HuH-7.5 (cell line): ENCODE measurements around the gene PTPRN2.
"Not testable (repeated sequence)": the region's sequence is repeated elsewhere in the genome, so short reads cannot be mapped to it uniquely, and the experiment has no call there.

Experiments
- DNase-seq: peaks from one replicate; pipeline ENCODE4 v3.0.0; 2011; ENCODE audit warnings: low spot score

PTPRN2 gene

GRCh38 chr7:158322616-158323530 is 264.8 kb downstream of the PTPRN2 start:
- DNase-seq: no peak

- DNase-seq: no peak
These were observed 265.5 kb downstream of the PTPRN2 start for GRCh38 chr7:158321936-158322615.

- DNase-seq: no peak
These were observed 266.4 kb downstream of the PTPRN2 start for GRCh38 chr7:158321056-158321700.

GRCh38 chr7:158320328-158320727 is 267.3 kb downstream of the PTPRN2 start:
- DNase-seq: no peak

GRCh38 chr7:158318511-158318913 is 269.1 kb downstream of the PTPRN2 start:
- DNase-seq: no peak

- no peak for DNase-seq
These were observed 270.1 kb downstream of the PTPRN2 start for GRCh38 chr7:158317238-158318205.

GRCh38 chr7:158316466-158317031 is 271.1 kb downstream of the PTPRN2 start:
- DNase-seq: no peak

- DNase-seq: no peak
These were observed 271.7 kb downstream of the PTPRN2 start for GRCh38 chr7:158315881-158316280.

GRCh38 chr7:158315326-158315725 is 272.3 kb downstream of the PTPRN2 start:
- DNase-seq: no peak

- no peak for DNase-seq
These were observed 273.2 kb downstream of the PTPRN2 start for GRCh38 chr7:158314394-158314793.

- DNase-seq: no peak
These were observed 273.7 kb downstream of the PTPRN2 start for GRCh38 chr7:158313931-158314330.

- DNase-seq: no peak
These were observed 274.8 kb downstream of the PTPRN2 start for GRCh38 chr7:158312789-158313188.

- DNase-seq: no peak
These were observed 275.8 kb downstream of the PTPRN2 start for GRCh38 chr7:158311791-158312190.

GRCh38 chr7:158310924-158311666 is 276.5 kb downstream of the PTPRN2 start:
- no peak for DNase-seq

- no peak for DNase-seq
These were observed 277.5 kb downstream of the PTPRN2 start for GRCh38 chr7:158309868-158310763.

- no peak for DNase-seq
These were observed 279.6 kb downstream of the PTPRN2 start for GRCh38 chr7:158308001-158308400.

- DNase-seq: not testable (repeated sequence)
These were observed 283.6 kb downstream of the PTPRN2 start for GRCh38 chr7:158304072-158304471.

GRCh38 chr7:158303121-158303520 is 284.5 kb downstream of the PTPRN2 start:
- DNase-seq: no peak

GRCh38 chr7:158302274-158303070 is 285.2 kb downstream of the PTPRN2 start:
- DNase-seq: no peak
